Endothelial cell of umbilical vein (primary cell): ENCODE measurements around the gene PCSK6. TPM values are rescaled to one million over a fixed set of nuclear protein-coding genes. Genes with fewer than 3 reads are reported as not detected.

Experiments used
- BruUV-seq: library from RNA; stranded (reverse); fragments of 400-500 nt; replicated peaks from 2 replicates; lab custom pipeline; 2021; lab: Mats Ljungman, UMichigan
- CTCF ChIA-PET: fragments of 300-600, 350-600 bp; sonication (Branson Sonifier 250); formaldehyde crosslinking; loops from one replicate; lab custom pipeline; 2021; ENCODE audit warnings: antibody characterized with exemption, inconsistent platforms; lab: Charles Lee
- POLR2A ChIA-PET: fragments of 300-600, 350-600 bp; sonication (Branson Sonifier 250); formaldehyde crosslinking; loops from one replicate; lab custom pipeline; 2021; ENCODE audit warnings: antibody characterized with exemption, inconsistent platforms; lab: Charles Lee
- DNase-seq: peaks from one replicate; pipeline ENCODE4 v3.0.0-alpha.2; 2011; ENCODE audit warnings: low read depth, low spot score
- FAIRE-seq: peaks from 2 replicates; lab custom pipeline; 2011; peaks lifted over from hg19 to GRCh38; lab: Jason Lieb, UNC
- H2AFZ ChIP-seq: 2 replicates; pipeline ENCODE4 v1.6.0; 2012; ENCODE audit warnings: low read depth, low read length, control low read depth, inconsistent platforms
- H3K27ac ChIP-seq: 2 replicates; pipeline ENCODE4 v1.5.1; 2011; ENCODE audit warnings: low read depth, mild to moderate bottlenecking, control low read depth, low read length, moderate library complexity; ENCODE audit not compliant: insufficient read depth
- H3K27me3 ChIP-seq, 2 experiments: 2 replicates each; pipeline versions ENCODE4 v1.6.0 to v1.6.1; 2011; ENCODE audit warnings: low read length in 2 of 2, mixed read lengths in 1 of 2; ENCODE audit not compliant: control insufficient read depth in 2 of 2, insufficient read depth in 2 of 2
- H3K36me3 ChIP-seq, 2 experiments: 2 replicates in 1 of 2; 3 replicates in 1 of 2; pipeline ENCODE4 v1.5.1; 2011; ENCODE audit warnings: low read length in 2 of 2, mild to moderate bottlenecking in 1 of 2, moderate library complexity in 1 of 2; ENCODE audit not compliant: control insufficient read depth in 2 of 2, insufficient read depth in 2 of 2; ENCODE audit errors: extremely low read depth in 1 of 2
- H3K4me1 ChIP-seq: 3 replicates; pipeline ENCODE4 v1.5.1; 2011; ENCODE audit warnings: mild to moderate bottlenecking, low read length; ENCODE audit not compliant: control insufficient read depth, insufficient read depth; ENCODE audit errors: extremely low read depth
- H3K4me2 ChIP-seq: 2 replicates; pipeline ENCODE4 v1.6.1; 2011; ENCODE audit warnings: low read length, control low read depth, mixed read lengths; ENCODE audit not compliant: insufficient read depth
- H3K4me3 ChIP-seq, 3 experiments: fragments of 200-600 bp in 1 of 3; sonication (generic), shearing (Covaris generic) in 1 of 3; replicated peaks in 1 of 3; 2 replicates each; pipeline ENCODE4 v1.5.1; 2011 to 2016; ENCODE audit warnings: control low read depth in 3 of 3, low read length in 3 of 3, mild to moderate bottlenecking in 2 of 3, inconsistent platforms in 1 of 3, low read depth in 1 of 3, moderate library complexity in 1 of 3; ENCODE audit not compliant: insufficient read depth in 1 of 3
- H3K79me2 ChIP-seq: 2 replicates; pipeline ENCODE4 v1.6.0; 2012; ENCODE audit warnings: low read length, inconsistent platforms; ENCODE audit not compliant: control insufficient read depth, insufficient read depth
- H3K9ac ChIP-seq: replicated peaks from 2 replicates; pipeline ENCODE3; 2011; ENCODE audit warnings: low read length, control low read depth; ENCODE audit not compliant: insufficient read depth; ENCODE audit errors: extremely low read depth
- H3K9me1 ChIP-seq: replicated peaks from 3 replicates; pipeline ENCODE4 v1.6.0; 2011; ENCODE audit warnings: mild to moderate bottlenecking, low read length; ENCODE audit not compliant: control insufficient read depth, insufficient read depth; ENCODE audit errors: extremely low read depth
- H3K9me3 ChIP-seq: replicated peaks from 2 replicates; pipeline ENCODE4 v1.5.1; 2012; ENCODE audit warnings: low read length, inconsistent platforms; ENCODE audit not compliant: control insufficient read depth, insufficient read depth
- H4K20me1 ChIP-seq: replicated peaks from 2 replicates; pipeline ENCODE3; 2011; ENCODE audit warnings: mild to moderate bottlenecking, low read length; ENCODE audit not compliant: control insufficient read depth, insufficient read depth; ENCODE audit errors: extremely low read depth
- EZH2 ChIP-seq: IDR thresholded peaks from 2 replicates; pipeline ENCODE4 v1.6.1; 2012; ENCODE audit warnings: borderline replicate concordance, low read depth, mild to moderate bottlenecking, moderate library complexity, low read length, inconsistent platforms; ENCODE audit not compliant: severe bottlenecking
- FOS ChIP-seq: IDR thresholded peaks from 2 replicates; pipeline ENCODE4 v1.6.1; 2011; ENCODE audit warnings: mild to moderate bottlenecking, low read length, moderate library complexity, borderline replicate concordance; ENCODE audit not compliant: insufficient read depth
- GATA2 ChIP-seq: IDR thresholded peaks from 2 replicates; pipeline ENCODE4 v1.7.0; 2011; ENCODE audit warnings: low read depth, mild to moderate bottlenecking, moderate library complexity, mixed read lengths, low read length; ENCODE audit not compliant: insufficient read length, insufficient read depth
- JUN ChIP-seq: IDR thresholded peaks from 2 replicates; pipeline ENCODE4 v1.6.1; 2011; ENCODE audit warnings: borderline replicate concordance, low read depth; ENCODE audit not compliant: insufficient read length, insufficient read depth
- MYC ChIP-seq: IDR thresholded peaks from one replicate; pipeline ENCODE4 v1.6.1; 2011; ENCODE audit warnings: mild to moderate bottlenecking, low read depth, low read length
- POLR2A ChIP-seq: IDR thresholded peaks from 2 replicates; pipeline ENCODE4 v1.6.1; 2012; ENCODE audit warnings: low read depth, mild to moderate bottlenecking, control low read depth, low read length
- POLR2AphosphoS5 ChIP-seq: IDR thresholded peaks from 2 replicates; pipeline ENCODE4 v1.6.1; 2012; ENCODE audit warnings: low read depth, mild to moderate bottlenecking, control low read depth, low read length, moderate library complexity; ENCODE audit not compliant: insufficient read depth
- dilution Hi-C: fragments of 300-500 bp; cut with MboI; formaldehyde crosslinking; loops from one replicate; pipeline ENCODE4 v1.15.0; 2019; ENCODE audit warnings: low sequenced_read_pairs; ENCODE audit not compliant: extremely low pct_ligation_motif_present
- intact Hi-C: fragments of 100-400 bp; cut with micrococcal nuclease; formaldehyde crosslinking; loops from one replicate; pipeline ENCODE4 v1.10.0; 2022
- polyA plus RNA-seq, 4 experiments: library from polyadenylated mRNA; depleted of rRNA in 3 of 4; stranded (reverse) in 3 of 4; unstranded in 1 of 4; fragments of >200 nt; gene quantifications; 2 replicates each; pipeline versions ENCODE4 v1.2.1 to v1.2.3, GENCODE V29; 2011 to 2012; ENCODE audit warnings: missing spikeins in 1 of 4
- total RNA-seq: library from RNA; stranded (reverse); gene quantifications from 2 replicates; pipeline ENCODE4 v1.2.3, GENCODE V29; 2021
- TF ChIP-seq, protein P1 (sequence below): IDR thresholded peaks from 2 replicates; pipeline ENCODE4 v1.6.1; 2011; ENCODE audit not compliant: insufficient read depth, insufficient read length
- TF ChIP-seq, protein P2 (sequence below), 2 donors: IDR thresholded peaks; 1 replicate in 1 of 2; 2 replicates in 1 of 2; pipeline ENCODE4 v1.5.1; 2011; ENCODE audit warnings: low read length in 2 of 2, mild to moderate bottlenecking in 2 of 2, moderate library complexity in 2 of 2, control low read depth in 1 of 2, inconsistent platforms in 1 of 2, low read depth in 1 of 2; ENCODE audit not compliant: insufficient read depth in 1 of 2; ENCODE audit errors: extremely low read depth in 1 of 2

PCSK6 gene
- total and polyA plus RNA-seq, 2 donors (not counting 3 experiments of a cell fraction or from before 2014, with no cell fraction given), result 0.18 to 0.69 TPM

DNA sequence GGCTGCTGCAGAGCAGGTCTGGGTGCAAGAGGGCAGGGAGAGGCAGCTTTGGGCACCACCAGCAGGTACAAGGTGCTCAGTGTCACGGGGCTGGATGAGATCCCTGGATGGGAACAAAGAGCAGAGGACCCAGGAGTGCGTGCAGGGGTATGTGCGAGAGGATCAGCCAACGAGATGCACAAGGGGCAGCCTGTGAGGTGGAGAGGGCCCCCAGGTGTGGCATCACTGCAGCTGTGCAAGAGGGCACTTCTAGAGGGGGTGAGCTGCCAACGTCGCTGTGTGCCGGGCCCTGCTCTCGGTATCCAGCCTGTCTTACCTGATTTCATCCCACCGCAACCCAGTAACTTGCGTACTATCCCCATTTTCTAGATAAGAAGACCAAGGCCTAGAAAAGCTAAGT lies 127.1 kb downstream of the PCSK6 start:
- Histone ChIP-seq H3K4me2 (no peak overlapping the region), H3K4me1 (no peaks in the 10 kb centered on the region), H3K9me3 (no peaks in the 10 kb centered on the region), H3K27me3 (no peaks in the 10 kb centered on the region), H4K20me1 (no peaks in the 10 kb centered on the region), H3K79me2 (no peaks in the 10 kb centered on the region), H3K9me1 (no peaks in the 10 kb centered on the region), H2AFZ (no peak overlapping the region), H3K9ac (no peak overlapping the region), H3K4me3 (no peak overlapping the region), H3K36me3 (no peaks in the 10 kb centered on the region), H3K27ac (no peak overlapping the region)
- ChIA-PET POLR2A (no interaction called here), CTCF (interaction anchor here (0.8 kb wide), 1 partner anchor 66 kb away, joined by 3 read pairs; no protein-coding TSS in a partner anchor)
- no TSS peak for BruUV-seq
- DNase-seq (no peak), FAIRE-seq (no peak)
- intact Hi-C loops (no loop called here), dilution Hi-C loops (no loop called here)
- TF ChIP-seq MYC (no peak), FOS (no peak), GATA2 (no peak)
- TF ChIP-seq, protein P1, sequence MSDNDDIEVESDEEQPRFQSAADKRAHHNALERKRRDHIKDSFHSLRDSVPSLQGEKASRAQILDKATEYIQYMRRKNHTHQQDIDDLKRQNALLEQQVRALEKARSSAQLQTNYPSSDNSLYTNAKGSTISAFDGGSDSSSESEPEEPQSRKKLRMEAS, result no peak

DNA sequence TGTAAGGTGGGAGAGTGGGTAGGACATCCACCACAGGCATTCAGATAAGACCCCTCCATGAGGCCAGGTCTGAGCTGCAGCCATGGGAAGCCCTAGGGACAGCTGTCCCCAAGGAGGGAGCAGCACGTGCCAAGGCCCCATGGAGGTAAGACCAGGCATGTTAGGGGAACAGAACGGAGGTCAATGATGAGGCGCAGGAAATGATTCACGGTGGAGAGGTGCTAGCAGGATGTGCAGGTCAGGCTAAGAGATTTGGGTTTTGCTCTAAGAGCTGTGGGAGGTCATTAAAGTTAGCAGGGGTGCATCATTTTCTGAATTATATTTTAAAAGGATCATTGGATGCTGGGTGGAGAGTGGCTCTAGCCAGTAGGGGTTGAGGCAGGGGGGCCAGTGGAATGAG lies 128.1 kb downstream of the PCSK6 start:
- Histone ChIP-seq H3K9ac (no peak overlapping the region), H3K27ac (no peak overlapping the region), H3K9me1 (no peaks in the 10 kb centered on the region), H3K4me2 (no peak overlapping the region), H3K27me3 (no peaks in the 10 kb centered on the region), H3K79me2 (no peaks in the 10 kb centered on the region), H3K4me3 (no peak overlapping the region), H2AFZ (no peak overlapping the region), H3K36me3 (no peaks in the 10 kb centered on the region), H3K4me1 (no peaks in the 10 kb centered on the region), H3K9me3 (no peaks in the 10 kb centered on the region), H4K20me1 (no peaks in the 10 kb centered on the region)
- no peak for FAIRE-seq
- intact Hi-C loops (no loop called here), dilution Hi-C loops (no loop called here)
- no TSS peak for BruUV-seq
- DNase-seq, result no peak
- ChIA-PET POLR2A (no interaction called here), CTCF (interaction anchor here (0.8 to 1.0 kb wide), 2 partner anchors 13 to 67 kb away, joined by 3 read pairs; no protein-coding TSS in a partner anchor)
- no peak for TF ChIP-seq GATA2
- TF ChIP-seq, protein P2, sequence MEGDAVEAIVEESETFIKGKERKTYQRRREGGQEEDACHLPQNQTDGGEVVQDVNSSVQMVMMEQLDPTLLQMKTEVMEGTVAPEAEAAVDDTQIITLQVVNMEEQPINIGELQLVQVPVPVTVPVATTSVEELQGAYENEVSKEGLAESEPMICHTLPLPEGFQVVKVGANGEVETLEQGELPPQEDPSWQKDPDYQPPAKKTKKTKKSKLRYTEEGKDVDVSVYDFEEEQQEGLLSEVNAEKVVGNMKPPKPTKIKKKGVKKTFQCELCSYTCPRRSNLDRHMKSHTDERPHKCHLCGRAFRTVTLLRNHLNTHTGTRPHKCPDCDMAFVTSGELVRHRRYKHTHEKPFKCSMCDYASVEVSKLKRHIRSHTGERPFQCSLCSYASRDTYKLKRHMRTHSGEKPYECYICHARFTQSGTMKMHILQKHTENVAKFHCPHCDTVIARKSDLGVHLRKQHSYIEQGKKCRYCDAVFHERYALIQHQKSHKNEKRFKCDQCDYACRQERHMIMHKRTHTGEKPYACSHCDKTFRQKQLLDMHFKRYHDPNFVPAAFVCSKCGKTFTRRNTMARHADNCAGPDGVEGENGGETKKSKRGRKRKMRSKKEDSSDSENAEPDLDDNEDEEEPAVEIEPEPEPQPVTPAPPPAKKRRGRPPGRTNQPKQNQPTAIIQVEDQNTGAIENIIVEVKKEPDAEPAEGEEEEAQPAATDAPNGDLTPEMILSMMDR (IDR thresholded peaks at IDR 0.05; ENCODE audit: extremely low read depth in 1 of 2, insufficient read depth in 1 of 2, low read depth in 1 of 2, low read length in 2 of 2), result no peak
- TF ChIP-seq POLR2AphosphoS5, result no peak
- no peak for TF ChIP-seq JUN
- no peak for TF ChIP-seq FOS
- no peak for TF ChIP-seq POLR2A
- TF ChIP-seq EZH2, result no peak
- TF ChIP-seq, protein P1, result no peak
- no peak for TF ChIP-seq MYC
